ENCODE measurements around the gene SLC35E2B.

Gene SLC35E2B

DNA sequence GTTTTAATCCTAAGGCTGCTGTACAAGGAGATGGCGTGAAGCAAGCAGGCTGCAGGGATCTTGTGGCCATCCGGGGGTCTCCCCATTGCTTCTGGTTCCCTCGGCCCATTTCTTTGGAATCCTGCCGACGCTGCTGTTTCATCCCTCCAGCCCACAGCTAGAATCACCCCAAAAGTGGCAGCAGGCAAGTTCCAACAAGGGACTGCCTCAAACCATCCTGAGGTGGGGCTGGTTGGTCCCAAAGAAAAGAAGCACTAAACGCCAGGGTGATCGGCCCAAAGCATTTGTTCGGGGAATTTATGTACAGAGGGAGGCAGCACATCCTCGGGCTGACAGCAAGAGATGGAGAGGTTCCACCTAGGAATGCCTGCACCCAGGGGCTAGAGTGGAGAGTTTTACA is 81.8 kb downstream of the SLC35E2B start:
- no peak for DNase-seq (ENCODE audit: low read depth in 3 of 3)

DNA sequence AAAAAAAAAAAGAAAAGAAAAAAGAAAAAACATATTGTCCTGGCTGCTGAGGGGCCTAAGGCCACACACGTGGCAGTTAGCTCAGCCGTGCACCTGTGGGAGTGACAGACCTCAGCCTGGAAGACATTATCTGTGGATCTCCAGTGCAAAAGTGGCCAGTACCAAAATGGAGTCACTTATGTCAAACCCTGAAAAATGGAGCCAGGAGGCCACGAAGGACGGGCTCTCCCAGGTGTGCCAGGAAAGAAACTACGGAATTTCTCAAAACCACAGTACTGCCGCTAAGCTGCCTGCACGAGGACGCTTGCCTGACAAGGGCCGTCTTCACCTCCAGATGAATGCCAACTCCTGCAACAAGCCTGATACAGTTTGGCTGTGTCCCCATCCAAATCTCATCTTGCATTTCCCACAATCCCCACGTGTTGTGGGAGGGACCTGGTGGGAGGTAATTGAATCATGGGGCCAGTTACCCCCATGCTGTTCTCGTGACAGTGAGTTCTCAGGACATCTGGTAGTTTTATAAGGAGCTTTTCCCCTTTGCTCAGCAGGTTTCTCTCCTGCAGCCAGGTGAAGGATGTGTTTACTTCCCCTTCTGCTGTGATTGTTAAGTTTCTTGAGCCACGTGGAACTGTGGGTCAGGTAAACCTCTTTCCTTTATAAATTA is 82.6 kb downstream of the SLC35E2B start:
- no peak for DNase-seq (ENCODE audit: low read depth in 3 of 3)
